Uterus (tissue), 4 donors: Measurements from ENCODE around the gene RELA. TPM values are rescaled to one million over a fixed set of nuclear protein-coding genes. Genes with fewer than 3 reads are reported as not detected.

Source experiments
- DNase-seq, 2 donors: peaks; one replicate each; pipeline ENCODE4 v3.0.0-alpha.2; 2019 to 2020
- H3K27ac ChIP-seq, 2 donors: fragments of 200-600 bp; sonication (generic); 1 replicate in 1 of 2; 2 replicates in 1 of 2; pipeline ENCODE4 v1.5.1; 2016 to 2018
- H3K27me3 ChIP-seq, 2 donors: fragments of 200-600 bp; sonication (generic); one replicate each; pipeline ENCODE4 v1.5.1; 2018 to 2019; ENCODE audit warnings: control low read depth in 1 of 2
- H3K36me3 ChIP-seq, 2 donors: fragments of 200-600 bp; sonication (generic); one replicate each; pipeline ENCODE4 v1.5.1; 2019; ENCODE audit warnings: control low read depth in 1 of 2
- H3K4me1 ChIP-seq, 2 donors: fragments of 200-600 bp; sonication (generic); one replicate each; pipeline ENCODE4 v1.5.1; 2018 to 2019; ENCODE audit warnings: control low read depth in 1 of 2
- H3K4me3 ChIP-seq, 2 donors: fragments of 200-600 bp; sonication (generic); 1 replicate in 1 of 2; 2 replicates in 1 of 2; pipeline ENCODE4 v1.5.1; 2018 to 2019; ENCODE audit warnings: mild to moderate bottlenecking in 1 of 2
- H3K9me3 ChIP-seq, 2 donors: fragments of 200-600 bp; sonication (generic); one replicate each; pipeline ENCODE4 v1.5.1; 2019; ENCODE audit warnings: control low read depth in 1 of 2
- CTCF ChIP-seq, 4 experiments: fragments of 200-600 bp in 2 of 4; fragments of 450-650 bp in 2 of 4; sonication (generic) in 2 of 4; IDR thresholded peaks; one replicate each; pipeline ENCODE4 v1.5.1; 2016 to 2019; ENCODE audit warnings: antibody characterized with exemption in 4 of 4, mild to moderate bottlenecking in 2 of 4, moderate library complexity in 1 of 4
- POLR2A ChIP-seq, 2 donors: fragments of 450-650 bp; IDR thresholded peaks; one replicate each; pipeline ENCODE4 v1.6.1; 2016; ENCODE audit warnings: antibody characterized with exemption in 2 of 2, mild to moderate bottlenecking in 1 of 2, moderate library complexity in 1 of 2
- intact Hi-C: fragments of 100-400 bp; cut with DNase I; formaldehyde crosslinking; loops from one replicate; pipeline ENCODE4 v1.15.1; 2023; ENCODE audit warnings: low total_unique reads
- microRNA-seq: library from miRNA; unstranded; fragments of <30 nt; microRNA quantifications from one replicate; pipeline ENCODE4, GENCODE V29; 2016; ENCODE audit warnings: borderline microRNAs expressed, borderline replicate concordance
- small RNA-seq: library from RNA; depleted of rRNA; stranded (forward); fragments of <200 nt; gene quantifications from one replicate; pipeline ENCODE3, GENCODE V24; 2016
- total RNA-seq, 4 donors: library from RNA; depleted of rRNA in 3 of 4; stranded (reverse); fragments of >200 nt in 3 of 4; gene quantifications; one replicate each; pipeline versions ENCODE4 v1.1.0 to v1.2.4, GENCODE V29; 2014 to 2023
- donor health status: DM: yes; HTN: yes; CAD: no.

RELA gene
- total RNA-seq, 4 donors from 2014 or later = 6.7 to 97.1 (median 36.5) TPM

GRCh38 chr11:65606876-65607613 is 55.7 kb downstream of the RELA start:
- Histone ChIP-seq H3K4me3 (peak overlapping the region in 1 of 2 donors; percentile 31), H3K27ac (peak overlapping the region; percentile 83 to 94), H3K36me3 (no peaks in the 10 kb centered on the region), H3K9me3 (no peaks in the 10 kb centered on the region), H3K4me1 (peaks cover 0 to 3% of the 10 kb centered on the region in 2 donors), H3K27me3 (no peaks in the 10 kb centered on the region)
- TF ChIP-seq POLR2A (IDR thresholded peaks at IDR 0.05) (peak in 1 of 2 donors; percentile 37), CTCF (IDR thresholded peaks at IDR 0.05) (peak in 2 of 4 experiments; percentile 7 to 11)
- peak; percentile 96 to 98 for DNase-seq
- intact Hi-C loops = loop anchor here (10.0 kb wide), 1 partner anchor 232 kb away; no protein-coding TSS in a partner anchor

- H3K9me3 ChIP-seq = no peaks in the 10 kb centered on the region
- H3K4me3 ChIP-seq = no peak overlapping the region
- no peaks in the 10 kb centered on the region for H3K36me3 ChIP-seq
- H3K27ac ChIP-seq = no peak overlapping the region
- no peak for DNase-seq
- intact Hi-C loops = loop anchor here (10.0 kb wide), 1 partner anchor 229 kb away; no protein-coding TSS in a partner anchor
- H3K27me3 ChIP-seq = no peaks in the 10 kb centered on the region
- TF ChIP-seq POLR2A (IDR thresholded peaks at IDR 0.05) (no peak), CTCF (IDR thresholded peaks at IDR 0.05) (no peak)
- peaks cover 0 to 3% of the 10 kb centered on the region in 2 donors for H3K4me1 ChIP-seq
These were observed 58.5 kb downstream of the RELA start for GRCh38 chr11:65604258-65604657.

Small RNA genes lying within 50 kb of the gene (microRNA-seq; reads per million reads assigned to microRNA genes)
- gene MIR4489 (not detected), gene MIR4690 (not detected)

Small RNA genes lying within 50 kb of the gene (small RNA-seq; reads per million reads assigned to genes)
- not detected for gene MIR4489
- gene MIR4690 = not detected
- not detected for gene RN7SL309P

Other genes starting within 250 kb of the RELA start
- 100 to 1,000 TPM in 3 of 4 donors, 10 to 100 TPM in 1; 33.6 to 932 (median 120) TPM for gene NEAT1, start 240.1 kb downstream of the RELA start, total RNA-seq
- over 10,000 TPM in 3 of 4 donors, 1,000 to 10,000 TPM in 1; 6,732 to 19,335 (median 13,886) TPM for gene MALAT1, start 163.9 kb downstream of the RELA start, total RNA-seq
- 100 to 1,000 TPM in 1 of 4 donors, 10 to 100 TPM in 3; 28.8 to 101 (median 70.1) TPM for gene SCYL1, start 137.8 kb downstream of the RELA start, total RNA-seq
- gene LTBP3, start 104.6 kb downstream of the RELA start, total RNA-seq = 100 to 1,000 TPM; 131 to 240 (median 217) TPM
- gene ZNRD2, start 92.4 kb downstream of the RELA start, total RNA-seq = 10 to 100 TPM; 12.3 to 42.6 (median 31.6) TPM
- gene FAM89B, start 90.4 kb downstream of the RELA start, total RNA-seq = 10 to 100 TPM; 13.9 to 83.0 (median 40.8) TPM
- gene EHBP1L1, start 86.9 kb downstream of the RELA start, total RNA-seq = 100 to 1,000 TPM in 1 of 4 donors, 10 to 100 TPM in 3; 44.2 to 159 (median 69.5) TPM
- gene KCNK7, start 67.1 kb downstream of the RELA start, total RNA-seq = 1 to 10 TPM in 1 of 4 donors, under 1 TPM in 1, not detected in 2; 0.26 to 5.8 TPM
- gene MAP3K11, start 48.7 kb downstream of the RELA start, total RNA-seq = 100 to 1,000 TPM in 1 of 4 donors, 10 to 100 TPM in 3; 22.1 to 139 (median 51.8) TPM
- 10 to 100 TPM in 3 of 4 donors, 1 to 10 TPM in 1; 6.8 to 47.4 (median 24.6) TPM for gene PCNX3, start 47.1 kb downstream of the RELA start, total RNA-seq
- 10 to 100 TPM; 11.2 to 60.1 (median 27.0) TPM for gene SIPA1, start 24.8 kb downstream of the RELA start, total RNA-seq
- 100 to 1,000 TPM in 2 of 4 donors, 10 to 100 TPM in 2; 37.1 to 113 (median 81.5) TPM for gene KAT5, start 49.3 kb upstream of the RELA start, total RNA-seq
- 100 to 1,000 TPM in 1 of 4 donors, 10 to 100 TPM in 3; 35.2 to 107 (median 65.4) TPM for gene RNASEH2C, start 57.9 kb upstream of the RELA start, total RNA-seq
- 10 to 100 TPM in 1 of 4 donors, 1 to 10 TPM in 3; 2.4 to 17.1 (median 5.7) TPM for gene AP5B1, start 118.1 kb upstream of the RELA start, total RNA-seq
- gene OVOL1, start 124.1 kb upstream of the RELA start, total RNA-seq = 1 to 10 TPM in 1 of 4 donors, not detected in 3; 1.0 TPM
- gene SNX32, start 171.0 kb upstream of the RELA start, total RNA-seq = 1 to 10 TPM in 1 of 4 donors, under 1 TPM in 1, not detected in 2; 0.58 to 2.6 TPM
- gene CFL1, start 195.3 kb upstream of the RELA start, total RNA-seq = 100 to 1,000 TPM; 227 to 514 (median 399) TPM
- 100 to 1,000 TPM in 1 of 4 donors, 10 to 100 TPM in 3; 28.8 to 108 (median 75.0) TPM for gene MUS81, start 197.5 kb upstream of the RELA start, total RNA-seq
- 100 to 1,000 TPM in 1 of 4 donors, 10 to 100 TPM in 3; 56.1 to 165 (median 87.3) TPM for gene EFEMP2, start 209.9 kb upstream of the RELA start, total RNA-seq
- gene CTSW, start 216.9 kb upstream of the RELA start, total RNA-seq = 1 to 10 TPM in 1 of 4 donors, under 1 TPM in 1, not detected in 2; 0.62 to 3.6 TPM
- 100 to 1,000 TPM in 1 of 4 donors, 10 to 100 TPM in 3; 39.7 to 239 (median 52.2) TPM for gene FIBP, start 225.6 kb upstream of the RELA start, total RNA-seq
- 100 to 1,000 TPM in 1 of 4 donors, 10 to 100 TPM in 3; 22.3 to 141 (median 54.5) TPM for gene CCDC85B, start 227.8 kb upstream of the RELA start, total RNA-seq
- 1 to 10 TPM in 2 of 4 donors, not detected in 2; 2.9 to 3.9 TPM for gene FOSL1, start 237.5 kb upstream of the RELA start, total RNA-seq